ENCODE results near the gene CDK14. TPM values are rescaled to one million over a fixed set of nuclear protein-coding genes. Genes with fewer than 3 reads are reported as not detected.

Gene CDK14
- total RNA-seq, 2 donors from 2014 or later, result 8.7 to 13.4 TPM

- Mint-ChIP-seq H3K27me3 (ENCODE audit: insufficient read depth) (no peaks in the 10 kb centered on the region), H3K4me3 (no peak overlapping the region), H3K27ac (no peak overlapping the region), H3K36me3 (ENCODE audit: low read depth) (peaks cover 6% of the 10 kb centered on the region), H3K4me1 (no peaks in the 10 kb centered on the region), H3K9me3 (peaks cover 33% of the 10 kb centered on the region)
- TF ChIP-seq, protein P1, sequence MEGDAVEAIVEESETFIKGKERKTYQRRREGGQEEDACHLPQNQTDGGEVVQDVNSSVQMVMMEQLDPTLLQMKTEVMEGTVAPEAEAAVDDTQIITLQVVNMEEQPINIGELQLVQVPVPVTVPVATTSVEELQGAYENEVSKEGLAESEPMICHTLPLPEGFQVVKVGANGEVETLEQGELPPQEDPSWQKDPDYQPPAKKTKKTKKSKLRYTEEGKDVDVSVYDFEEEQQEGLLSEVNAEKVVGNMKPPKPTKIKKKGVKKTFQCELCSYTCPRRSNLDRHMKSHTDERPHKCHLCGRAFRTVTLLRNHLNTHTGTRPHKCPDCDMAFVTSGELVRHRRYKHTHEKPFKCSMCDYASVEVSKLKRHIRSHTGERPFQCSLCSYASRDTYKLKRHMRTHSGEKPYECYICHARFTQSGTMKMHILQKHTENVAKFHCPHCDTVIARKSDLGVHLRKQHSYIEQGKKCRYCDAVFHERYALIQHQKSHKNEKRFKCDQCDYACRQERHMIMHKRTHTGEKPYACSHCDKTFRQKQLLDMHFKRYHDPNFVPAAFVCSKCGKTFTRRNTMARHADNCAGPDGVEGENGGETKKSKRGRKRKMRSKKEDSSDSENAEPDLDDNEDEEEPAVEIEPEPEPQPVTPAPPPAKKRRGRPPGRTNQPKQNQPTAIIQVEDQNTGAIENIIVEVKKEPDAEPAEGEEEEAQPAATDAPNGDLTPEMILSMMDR (conservative IDR thresholded peaks at IDR 0.05), result no peak
- Histone ChIP-seq H3K36me3 (ENCODE audit: control insufficient read depth, insufficient read depth, low read length) (no peaks in the 10 kb centered on the region), H3K27me3 (ENCODE audit: control insufficient read depth, insufficient read depth, low read length, poor library complexity, severe bottlenecking) (no peaks in the 10 kb centered on the region), H3K27ac (ENCODE audit: low read depth, low read length) (no peak overlapping the region), H3K4me3 (ENCODE audit: low read length) (no peak overlapping the region), H3K4me1 (ENCODE audit: control insufficient read depth, insufficient read depth, low read length) (no peaks in the 10 kb centered on the region), H3K9me3 (ENCODE audit: control insufficient read depth, low read length) (peaks cover 41% of the 10 kb centered on the region), H3K9ac (ENCODE audit: extremely low read depth, low read length, poor library complexity, severe bottlenecking) (no peak overlapping the region)
- WGBS, 2 experiments (ENCODE audit: insufficient coverage in 1 of 2, insufficient read length in 1 of 2), result 59 to 68% methylated on average over 2 of the region's 2 CpGs
- DNase-seq, result no peak
Observed at GRCh38 chr7:90834771-90835170, 238.7 kb downstream of the CDK14 start.

GRCh38 chr7:90835861-90836260, 239.7 kb downstream of the CDK14 start:
- no peak overlapping the region for H3K4me3 Mint-ChIP-seq
- Histone ChIP-seq H3K4me1 (ENCODE audit: control insufficient read depth, insufficient read depth, low read length) (no peaks in the 10 kb centered on the region), H3K4me3 (ENCODE audit: low read length) (no peak overlapping the region), H3K36me3 (ENCODE audit: control insufficient read depth, insufficient read depth, low read length) (no peaks in the 10 kb centered on the region), H3K9me3 (ENCODE audit: control insufficient read depth, low read length) (peaks cover 34% of the 10 kb centered on the region), H3K9ac (ENCODE audit: extremely low read depth, low read length, poor library complexity, severe bottlenecking) (no peak overlapping the region), H3K27me3 (ENCODE audit: control insufficient read depth, insufficient read depth, low read length, poor library complexity, severe bottlenecking) (no peaks in the 10 kb centered on the region), H3K27ac (ENCODE audit: low read depth, low read length) (no peak overlapping the region)
- H3K9me3 Mint-ChIP-seq, result peaks cover 29% of the 10 kb centered on the region
- no peaks in the 10 kb centered on the region for H3K4me1 Mint-ChIP-seq
- H3K27me3 Mint-ChIP-seq (ENCODE audit: insufficient read depth), result no peaks in the 10 kb centered on the region
- H3K27ac Mint-ChIP-seq, result no peak overlapping the region
- WGBS, 2 experiments (ENCODE audit: insufficient coverage in 1 of 2, insufficient read length in 1 of 2), result 88% methylated on average over 1 of the region's 1 CpG; no CpG with 5 or more reads in 1 of the 2 experiments
- peaks cover 8% of the 10 kb centered on the region for H3K36me3 Mint-ChIP-seq (ENCODE audit: low read depth)
- TF ChIP-seq, protein P1 (conservative IDR thresholded peaks at IDR 0.05), result no peak
- DNase-seq, result no peak

DNA sequence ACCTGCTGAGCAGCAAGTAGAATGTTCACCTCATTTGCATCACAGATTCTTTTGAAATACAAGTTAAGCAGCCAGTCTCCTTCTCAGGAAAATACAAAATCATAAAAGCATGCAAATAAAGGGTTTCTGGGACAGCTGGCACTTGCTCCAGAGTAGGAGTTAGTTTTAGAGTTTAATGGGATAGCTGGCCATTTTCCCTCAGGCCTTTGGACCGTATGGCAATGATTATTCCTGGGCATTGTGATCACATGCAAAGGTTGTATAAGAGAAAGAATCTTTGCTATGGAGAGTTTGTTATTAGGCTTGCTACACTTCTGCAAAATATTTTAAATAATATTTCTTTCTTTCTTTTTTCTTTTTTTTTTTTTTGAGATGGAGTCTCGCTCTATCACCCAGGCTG, 240.8 kb downstream of the CDK14 start:
- Histone ChIP-seq H3K4me3 (ENCODE audit: low read length) (no peak overlapping the region), H3K36me3 (ENCODE audit: control insufficient read depth, insufficient read depth, low read length) (no peaks in the 10 kb centered on the region), H3K4me1 (ENCODE audit: control insufficient read depth, insufficient read depth, low read length) (no peaks in the 10 kb centered on the region), H3K9me3 (ENCODE audit: control insufficient read depth, low read length) (peaks cover 33% of the 10 kb centered on the region), H3K27ac (ENCODE audit: low read depth, low read length) (no peak overlapping the region), H3K9ac (ENCODE audit: extremely low read depth, low read length, poor library complexity, severe bottlenecking) (no peak overlapping the region), H3K27me3 (ENCODE audit: control insufficient read depth, insufficient read depth, low read length, poor library complexity, severe bottlenecking) (no peaks in the 10 kb centered on the region)
- no peaks in the 10 kb centered on the region for H3K4me1 Mint-ChIP-seq
- peaks cover 8% of the 10 kb centered on the region for H3K36me3 Mint-ChIP-seq (ENCODE audit: low read depth)
- H3K27ac Mint-ChIP-seq, result no peak overlapping the region
- H3K27me3 Mint-ChIP-seq (ENCODE audit: insufficient read depth), result no peaks in the 10 kb centered on the region
- TF ChIP-seq, protein P1 (conservative IDR thresholded peaks at IDR 0.05), result no peak
- DNase-seq, result no peak
- H3K9me3 Mint-ChIP-seq, result peaks cover 29% of the 10 kb centered on the region
- WGBS, 2 experiments (ENCODE audit: insufficient coverage in 1 of 2, insufficient read length in 1 of 2), result 93% methylated on average over 2 of the region's 2 CpGs; no CpG with 5 or more reads in 1 of the 2 experiments
- H3K4me3 Mint-ChIP-seq, result no peak overlapping the region
